PC-9 (cell line): Measurements from ENCODE around the gene NOTCH4.

Experiments
- EZH2 ChIP-seq: fragments of 200-600 bp; sonication (generic); IDR thresholded peaks from 2 replicates; pipeline ENCODE4 v1.8.0; 2017; ENCODE audit warnings: antibody characterized with exemption, low read depth
- TF ChIP-seq, protein P1 (sequence below): fragments of 200-600 bp; sonication (generic); conservative IDR thresholded peaks from 2 replicates; pipeline ENCODE4 v1.6.1; 2017; ENCODE audit warnings: mixed run types, antibody characterized with exemption, mild to moderate bottlenecking, moderate library complexity

DNA sequence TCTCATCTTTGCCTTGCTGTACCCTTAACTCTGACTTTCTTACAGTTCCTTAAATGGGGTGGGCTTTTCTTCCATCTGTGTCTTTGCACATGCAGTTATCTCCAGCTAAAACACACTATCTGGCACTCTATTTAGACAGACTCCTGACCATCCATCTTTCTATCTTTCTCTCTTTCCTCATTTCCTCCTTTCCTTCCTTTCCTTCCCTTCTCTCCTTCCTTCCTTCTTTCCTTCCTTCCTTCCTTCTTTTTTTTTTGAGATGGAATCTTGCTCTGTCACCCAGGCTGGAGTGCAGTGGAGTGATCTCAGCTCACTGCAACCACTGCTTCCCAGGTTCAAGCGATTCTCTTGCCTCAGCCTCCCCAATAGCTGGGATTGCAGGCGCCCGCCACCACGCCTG lies 8.2 kb downstream of the NOTCH4 start:
- TF ChIP-seq, protein P1, sequence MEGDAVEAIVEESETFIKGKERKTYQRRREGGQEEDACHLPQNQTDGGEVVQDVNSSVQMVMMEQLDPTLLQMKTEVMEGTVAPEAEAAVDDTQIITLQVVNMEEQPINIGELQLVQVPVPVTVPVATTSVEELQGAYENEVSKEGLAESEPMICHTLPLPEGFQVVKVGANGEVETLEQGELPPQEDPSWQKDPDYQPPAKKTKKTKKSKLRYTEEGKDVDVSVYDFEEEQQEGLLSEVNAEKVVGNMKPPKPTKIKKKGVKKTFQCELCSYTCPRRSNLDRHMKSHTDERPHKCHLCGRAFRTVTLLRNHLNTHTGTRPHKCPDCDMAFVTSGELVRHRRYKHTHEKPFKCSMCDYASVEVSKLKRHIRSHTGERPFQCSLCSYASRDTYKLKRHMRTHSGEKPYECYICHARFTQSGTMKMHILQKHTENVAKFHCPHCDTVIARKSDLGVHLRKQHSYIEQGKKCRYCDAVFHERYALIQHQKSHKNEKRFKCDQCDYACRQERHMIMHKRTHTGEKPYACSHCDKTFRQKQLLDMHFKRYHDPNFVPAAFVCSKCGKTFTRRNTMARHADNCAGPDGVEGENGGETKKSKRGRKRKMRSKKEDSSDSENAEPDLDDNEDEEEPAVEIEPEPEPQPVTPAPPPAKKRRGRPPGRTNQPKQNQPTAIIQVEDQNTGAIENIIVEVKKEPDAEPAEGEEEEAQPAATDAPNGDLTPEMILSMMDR: no peak
- TF ChIP-seq EZH2: no peak
